RWPE1 (cell line): ENCODE results near the gene MSH2.
"Not testable (repeated sequence)": the region's sequence is repeated elsewhere in the genome, so short reads cannot be mapped to it uniquely, and the experiment has no call there.

Experiments used
- CTCF ChIA-PET: fragments of 350-600 bp; sonication (Branson Sonifier 250); formaldehyde crosslinking; extraction: SDS; loops from one replicate; lab custom pipeline; 2021; lab: Yijun Ruan, JAX
- POLR2A ChIA-PET: fragments of 400-600 bp; formaldehyde crosslinking; extraction: SDS; loops from one replicate; lab custom pipeline; 2020; ENCODE audit warnings: antibody characterized with exemption; ENCODE audit not compliant: low non-redundant PET; lab: Yijun Ruan, JAX
- DNase-seq: peaks from one replicate; pipeline ENCODE4 v3.0.0; 2012; ENCODE audit warnings: low spot score
- H3K27ac ChIP-seq: fragments of 450-650 bp; 2 replicates; pipeline ENCODE4 v1.5.1; 2017
- TF ChIP-seq, protein P1 (sequence below): fragments of 450-650 bp; conservative IDR thresholded peaks from 2 replicates; pipeline ENCODE4 v1.5.1; 2017; ENCODE audit warnings: low read depth, mild to moderate bottlenecking

Gene MSH2

DNA sequence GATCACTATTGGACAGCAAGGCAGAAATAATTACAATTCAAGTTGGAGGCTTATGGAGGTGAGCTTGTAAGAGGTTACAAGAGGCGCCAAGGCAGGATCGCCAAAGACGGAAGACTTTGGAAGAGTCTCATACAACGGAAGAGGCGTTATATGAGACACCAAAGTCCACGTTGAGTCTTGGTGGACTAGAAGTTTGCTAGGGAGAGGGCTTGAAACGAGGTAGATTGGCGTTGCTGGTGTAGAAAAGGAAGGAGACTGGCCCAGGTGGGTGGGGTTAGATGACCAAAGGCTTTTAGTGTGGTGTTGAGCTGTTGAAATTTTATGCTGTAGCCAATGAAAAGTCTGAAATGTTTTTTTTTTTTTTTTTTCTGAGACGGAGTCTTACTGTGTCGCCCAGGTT is 1.4 kb downstream of the MSH2 start:
- POLR2A ChIA-PET = interaction anchor here (0.6 kb wide), 1 partner anchor 23 kb away, joined by 4 read pairs; no protein-coding TSS in a partner anchor
- TF ChIP-seq, protein P1, sequence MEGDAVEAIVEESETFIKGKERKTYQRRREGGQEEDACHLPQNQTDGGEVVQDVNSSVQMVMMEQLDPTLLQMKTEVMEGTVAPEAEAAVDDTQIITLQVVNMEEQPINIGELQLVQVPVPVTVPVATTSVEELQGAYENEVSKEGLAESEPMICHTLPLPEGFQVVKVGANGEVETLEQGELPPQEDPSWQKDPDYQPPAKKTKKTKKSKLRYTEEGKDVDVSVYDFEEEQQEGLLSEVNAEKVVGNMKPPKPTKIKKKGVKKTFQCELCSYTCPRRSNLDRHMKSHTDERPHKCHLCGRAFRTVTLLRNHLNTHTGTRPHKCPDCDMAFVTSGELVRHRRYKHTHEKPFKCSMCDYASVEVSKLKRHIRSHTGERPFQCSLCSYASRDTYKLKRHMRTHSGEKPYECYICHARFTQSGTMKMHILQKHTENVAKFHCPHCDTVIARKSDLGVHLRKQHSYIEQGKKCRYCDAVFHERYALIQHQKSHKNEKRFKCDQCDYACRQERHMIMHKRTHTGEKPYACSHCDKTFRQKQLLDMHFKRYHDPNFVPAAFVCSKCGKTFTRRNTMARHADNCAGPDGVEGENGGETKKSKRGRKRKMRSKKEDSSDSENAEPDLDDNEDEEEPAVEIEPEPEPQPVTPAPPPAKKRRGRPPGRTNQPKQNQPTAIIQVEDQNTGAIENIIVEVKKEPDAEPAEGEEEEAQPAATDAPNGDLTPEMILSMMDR = no peak
- no peak overlapping the region for H3K27ac ChIP-seq
- no peak for DNase-seq
- CTCF ChIA-PET = interaction anchor here (0.6 kb wide), 1 partner anchor 288 kb away, joined by 3 read pairs; no protein-coding TSS in a partner anchor

DNA sequence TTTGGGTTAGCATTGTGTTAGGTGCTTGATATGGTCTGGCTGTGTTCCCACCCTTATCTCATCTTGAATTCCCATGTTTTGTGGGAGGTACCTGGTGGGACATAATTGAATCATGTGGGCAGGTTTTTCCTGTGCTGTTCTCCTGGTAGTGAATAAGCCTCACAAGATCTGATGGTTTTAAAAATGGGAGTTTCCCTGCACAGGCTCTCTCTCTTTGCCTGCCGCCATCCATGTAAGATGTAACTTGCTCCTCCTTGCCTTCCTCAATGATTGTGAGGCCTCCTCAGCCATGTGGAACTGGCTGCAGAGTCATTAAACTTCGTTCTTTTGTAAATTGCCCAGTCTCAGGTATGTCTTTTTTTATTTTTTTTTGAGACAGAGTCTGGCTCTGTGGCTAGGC is 2.8 kb downstream of the MSH2 start:
- TF ChIP-seq, protein P1 = no peak
- ChIA-PET POLR2A (no interaction called here), CTCF (no interaction called here)
- no peak for DNase-seq
- H3K27ac ChIP-seq = no peak overlapping the region

DNA sequence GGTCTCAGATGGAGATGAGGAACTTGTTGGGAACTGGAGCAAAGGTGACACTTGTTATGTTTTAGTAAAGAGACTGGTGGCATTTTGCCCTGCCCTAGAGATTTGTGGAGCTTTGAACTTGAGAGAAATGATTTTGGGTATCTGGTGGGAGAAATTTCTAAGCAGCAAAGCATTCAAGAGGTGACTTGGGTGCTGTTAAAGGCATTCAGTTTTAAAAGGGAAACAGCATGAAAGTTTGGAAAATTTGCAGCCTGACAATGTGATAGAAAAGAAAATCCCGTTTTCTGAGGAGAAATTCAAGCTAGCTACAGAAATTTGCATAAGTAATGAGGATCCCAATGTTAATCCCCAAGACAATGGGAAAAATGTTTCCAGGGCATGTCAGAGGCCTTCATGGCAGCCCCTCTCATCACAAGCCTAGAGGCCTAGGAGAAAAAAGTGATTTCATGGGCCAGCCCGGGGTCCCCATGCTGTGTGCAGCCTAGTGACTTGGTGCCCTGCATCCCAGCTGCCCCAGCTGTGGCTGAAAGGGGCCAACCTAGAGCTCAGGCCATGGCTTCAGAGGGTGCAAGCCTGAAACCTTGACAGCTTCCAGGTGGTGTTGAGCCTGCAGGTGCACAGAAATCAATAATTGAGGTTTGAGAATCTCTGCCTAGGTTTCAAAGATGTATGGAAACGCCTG is 3.8 kb downstream of the MSH2 start:
- H3K27ac ChIP-seq, POLR2A ChIA-PET, DNase-seq: not testable (repeated sequence)
- CTCF ChIA-PET = interaction anchor here (0.7 kb wide), 1 partner anchor 1057 kb away, joined by 3 read pairs; no protein-coding TSS in a partner anchor

DNA sequence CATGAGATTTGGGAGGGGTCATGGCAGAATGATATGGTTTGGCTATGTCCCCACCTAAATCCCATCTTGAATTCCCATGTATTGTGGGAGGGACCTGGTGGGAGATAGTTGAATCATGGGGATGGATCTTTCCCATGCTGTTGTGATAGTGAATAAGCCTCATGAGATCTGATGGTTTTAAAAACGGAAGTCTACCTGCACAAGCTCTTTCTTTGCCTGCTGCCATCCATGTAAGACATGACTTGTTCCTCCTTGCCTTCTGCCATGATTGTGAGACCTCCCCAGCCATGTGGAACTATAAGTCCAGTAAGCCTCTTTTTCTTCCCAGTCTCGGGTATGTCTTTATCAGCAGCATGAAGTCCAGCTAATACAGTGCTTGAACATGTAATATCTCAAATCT is 5.0 kb downstream of the MSH2 start:
- POLR2A ChIA-PET, DNase-seq, H3K27ac ChIP-seq: not testable (repeated sequence)
- CTCF ChIA-PET = interaction anchor here (0.6 kb wide), 1 partner anchor 799 kb away, joined by 5 read pairs; no protein-coding TSS in a partner anchor

DNA sequence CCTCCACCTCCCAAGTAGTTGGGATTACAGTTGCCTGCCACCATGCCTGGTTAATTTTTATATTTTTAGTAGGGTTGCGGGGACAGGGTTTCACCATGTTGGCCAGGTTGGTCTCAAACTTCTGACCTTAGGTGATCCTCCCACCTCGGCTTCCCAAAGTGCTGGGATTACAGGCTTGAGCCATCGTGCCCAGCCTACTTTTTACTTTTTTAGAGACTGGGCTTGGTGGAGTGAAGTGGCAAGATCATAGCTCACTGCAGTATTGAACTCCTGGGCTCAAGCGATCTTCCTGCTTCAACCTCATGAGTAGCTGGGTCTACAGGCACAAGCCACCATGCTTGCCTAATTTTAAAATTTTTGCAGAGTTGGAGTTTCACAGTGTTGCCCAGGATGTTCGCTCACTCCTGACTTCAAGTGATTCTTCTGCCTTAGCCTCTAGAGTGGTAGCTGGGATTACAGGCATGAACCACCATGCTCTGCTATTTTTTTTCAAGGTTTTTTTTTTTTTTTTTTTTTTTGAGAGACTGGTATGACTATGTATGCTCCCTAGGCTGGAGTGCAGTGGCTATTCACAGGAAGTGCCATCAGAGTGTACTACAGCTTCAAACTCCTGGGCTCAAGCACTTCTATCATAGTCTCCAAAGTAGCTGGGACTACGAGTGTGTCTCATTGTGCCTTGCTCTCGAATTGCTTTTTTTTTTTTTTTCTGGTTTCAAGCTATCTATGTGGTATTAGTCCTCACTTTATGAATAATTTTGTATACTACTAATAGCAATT is 11.9 kb downstream of the MSH2 start:
- ChIA-PET POLR2A (interaction anchor here (0.6 kb wide), 1 partner anchor 89 kb away, joined by 3 read pairs; no protein-coding TSS in a partner anchor), CTCF (interaction anchor here (0.6 kb wide), 3 partner anchors 24 to 368 kb away, joined by 3 to 8 read pairs (median 3); partner anchors contain the start of gene MSH6)
- TF ChIP-seq, protein P1 = no peak

DNA sequence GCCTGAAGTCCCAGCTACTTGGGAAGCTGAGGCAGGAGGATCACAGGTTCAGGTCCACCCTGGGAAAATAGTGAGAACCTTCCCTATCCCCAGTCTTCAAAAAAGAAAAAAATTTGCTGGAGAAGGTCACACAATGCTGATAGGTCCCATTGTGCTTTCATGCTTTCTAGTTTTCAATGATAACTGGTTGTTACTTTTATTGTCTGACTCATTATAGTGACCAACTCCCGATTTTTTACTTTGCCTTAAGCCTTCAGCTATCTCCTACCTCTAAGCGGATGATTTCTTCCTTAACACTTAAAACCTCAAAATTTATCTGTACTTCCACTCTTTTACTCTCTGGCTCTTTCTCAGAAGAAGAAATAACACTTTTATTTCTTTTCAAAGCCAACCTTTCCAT is 17.3 kb downstream of the MSH2 start:
- TF ChIP-seq, protein P1 = no peak
- POLR2A ChIA-PET = no interaction called here
- H3K27ac ChIP-seq = no peak overlapping the region
- CTCF ChIA-PET = interaction anchor here (1.0 kb wide), 1 partner anchor 17 kb away, joined by 4 read pairs; no protein-coding TSS in a partner anchor
- no peak for DNase-seq

More for the DNA sequence above, 11.9 kb downstream of the MSH2 start:
- H3K27ac ChIP-seq = no peak overlapping the region
- DNase-seq = no peak

DNA sequence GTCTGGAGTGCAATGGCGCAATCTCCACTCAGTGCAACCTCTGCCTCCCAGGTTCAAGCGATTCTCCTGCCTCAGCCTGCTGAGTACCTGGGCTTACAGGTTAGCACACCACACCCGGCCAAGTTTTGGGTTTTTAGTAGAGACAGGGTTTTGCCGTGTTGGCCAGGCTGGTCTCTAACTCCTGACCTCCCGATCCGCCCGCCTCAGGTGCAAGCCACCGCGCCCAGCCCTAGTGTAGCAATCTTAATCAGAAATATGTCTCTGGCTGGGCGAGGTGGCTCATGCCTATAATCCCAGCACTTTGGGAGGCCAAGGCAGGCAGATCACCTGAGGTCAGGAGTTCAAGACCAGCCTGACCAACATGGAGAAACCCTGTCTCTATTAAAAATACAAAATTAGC is 17.7 kb downstream of the MSH2 start:
- DNase-seq, POLR2A ChIA-PET, H3K27ac ChIP-seq, CTCF ChIA-PET: not testable (repeated sequence)
